ENCODE results near the gene HRH3.

Gene HRH3

DNA sequence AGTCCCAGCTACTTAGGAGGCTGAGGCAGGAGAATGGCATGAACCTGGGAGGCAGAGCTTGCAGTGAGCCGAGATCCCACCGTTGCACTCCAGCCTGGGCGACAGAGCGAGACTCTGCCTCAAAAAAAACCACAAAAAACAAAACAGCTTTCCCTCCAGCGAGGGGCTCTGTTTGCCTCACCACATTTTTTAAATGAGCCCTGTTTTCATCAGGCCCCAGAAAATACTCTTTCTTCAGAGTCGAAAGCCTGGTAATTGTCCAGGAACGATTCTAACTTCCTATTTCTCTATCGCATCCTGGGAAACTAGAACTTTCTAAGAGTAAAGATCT lies 25.0 kb downstream of the HRH3 start:
- DNase-seq = no peak
- H3K9me3 ChIP-seq = no peaks in the 10 kb centered on the region
- H3K27me3 ChIP-seq = no peaks in the 10 kb centered on the region
- TF ChIP-seq, protein P1, sequence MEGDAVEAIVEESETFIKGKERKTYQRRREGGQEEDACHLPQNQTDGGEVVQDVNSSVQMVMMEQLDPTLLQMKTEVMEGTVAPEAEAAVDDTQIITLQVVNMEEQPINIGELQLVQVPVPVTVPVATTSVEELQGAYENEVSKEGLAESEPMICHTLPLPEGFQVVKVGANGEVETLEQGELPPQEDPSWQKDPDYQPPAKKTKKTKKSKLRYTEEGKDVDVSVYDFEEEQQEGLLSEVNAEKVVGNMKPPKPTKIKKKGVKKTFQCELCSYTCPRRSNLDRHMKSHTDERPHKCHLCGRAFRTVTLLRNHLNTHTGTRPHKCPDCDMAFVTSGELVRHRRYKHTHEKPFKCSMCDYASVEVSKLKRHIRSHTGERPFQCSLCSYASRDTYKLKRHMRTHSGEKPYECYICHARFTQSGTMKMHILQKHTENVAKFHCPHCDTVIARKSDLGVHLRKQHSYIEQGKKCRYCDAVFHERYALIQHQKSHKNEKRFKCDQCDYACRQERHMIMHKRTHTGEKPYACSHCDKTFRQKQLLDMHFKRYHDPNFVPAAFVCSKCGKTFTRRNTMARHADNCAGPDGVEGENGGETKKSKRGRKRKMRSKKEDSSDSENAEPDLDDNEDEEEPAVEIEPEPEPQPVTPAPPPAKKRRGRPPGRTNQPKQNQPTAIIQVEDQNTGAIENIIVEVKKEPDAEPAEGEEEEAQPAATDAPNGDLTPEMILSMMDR (IDR thresholded peaks at IDR 0.05; ENCODE audit: low read depth, low read length) = no peak
- H3K4me1 ChIP-seq = no peaks in the 10 kb centered on the region
- peaks cover 53% of the 10 kb centered on the region for H3K36me3 ChIP-seq
- H3K4me3 ChIP-seq (ENCODE audit: low read depth, low read length) = no peak overlapping the region

- Histone ChIP-seq H3K4me1 (no peaks in the 10 kb centered on the region), H3K9me3 (no peaks in the 10 kb centered on the region), H3K4me3 (ENCODE audit: low read depth, low read length) (no peak overlapping the region), H3K36me3 (peaks cover 41% of the 10 kb centered on the region), H3K27me3 (no peaks in the 10 kb centered on the region)
- no peak for DNase-seq
- TF ChIP-seq, protein P1 (IDR thresholded peaks at IDR 0.05; ENCODE audit: low read depth, low read length) = no peak
These were observed 26.7 kb downstream of the HRH3 start for GRCh38 chr20:62193079-62194025.

- Histone ChIP-seq H3K4me3 (ENCODE audit: low read depth, low read length) (no peak overlapping the region), H3K4me1 (no peaks in the 10 kb centered on the region), H3K36me3 (peaks cover 34% of the 10 kb centered on the region), H3K9me3 (no peaks in the 10 kb centered on the region), H3K27me3 (no peaks in the 10 kb centered on the region)
- no peak for DNase-seq
- TF ChIP-seq, protein P1 (IDR thresholded peaks at IDR 0.05; ENCODE audit: low read depth, low read length) = no peak
These were observed 27.4 kb downstream of the HRH3 start for GRCh38 chr20:62192635-62193034.

GRCh38 chr20:62191781-62192559 lies 28.1 kb downstream of the HRH3 start:
- TF ChIP-seq, protein P1 (IDR thresholded peaks at IDR 0.05; ENCODE audit: low read depth, low read length) = no peak
- H3K4me3 ChIP-seq (ENCODE audit: low read depth, low read length) = no peak overlapping the region
- no peak for DNase-seq
- H3K36me3 ChIP-seq = peaks cover 27% of the 10 kb centered on the region
- H3K4me1 ChIP-seq = no peaks in the 10 kb centered on the region
- H3K27me3 ChIP-seq = no peaks in the 10 kb centered on the region
- no peaks in the 10 kb centered on the region for H3K9me3 ChIP-seq

DNA sequence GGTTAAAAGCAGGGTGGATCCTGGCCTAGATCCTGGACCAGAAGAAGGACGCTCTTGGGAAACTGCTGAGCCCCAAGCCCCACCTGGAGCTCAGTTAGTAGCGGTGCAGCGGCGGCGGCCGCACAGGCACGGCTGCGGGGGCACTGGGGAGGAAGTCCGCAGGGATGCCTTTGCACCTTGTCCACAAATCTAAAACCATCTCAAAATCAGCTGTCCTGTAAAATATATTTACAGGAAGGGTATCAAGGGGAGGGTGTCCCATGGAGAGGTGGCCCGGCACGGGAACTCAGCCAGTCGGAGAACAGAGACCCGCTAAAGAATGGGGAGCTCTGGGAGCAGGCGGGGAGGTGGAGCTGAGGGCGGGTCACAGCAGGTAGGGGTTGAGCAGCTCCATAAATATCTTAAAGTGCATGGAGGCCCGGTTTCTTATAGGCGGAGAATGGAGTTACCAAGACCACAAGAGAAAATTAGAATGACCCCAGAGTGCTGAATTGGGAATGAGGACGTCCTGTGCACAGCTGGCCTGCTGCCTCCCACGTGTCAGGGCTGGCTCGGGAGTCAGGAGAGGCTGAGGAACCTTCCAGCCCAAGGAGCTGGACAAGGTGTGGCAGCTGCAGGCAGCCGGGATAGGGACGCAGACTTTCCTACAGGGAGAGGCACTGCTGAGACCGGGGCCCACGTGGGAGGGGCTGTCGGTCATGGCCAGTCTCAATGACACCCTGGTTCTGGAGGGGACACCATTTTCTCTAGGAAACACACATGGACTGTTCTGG lies 29.3 kb downstream of the HRH3 start:
- Histone ChIP-seq H3K36me3 (peaks cover 22% of the 10 kb centered on the region), H3K27me3 (no peaks in the 10 kb centered on the region), H3K9me3 (no peaks in the 10 kb centered on the region), H3K4me3 (ENCODE audit: low read depth, low read length) (no peak overlapping the region), H3K4me1 (no peaks in the 10 kb centered on the region)
- TF ChIP-seq, protein P1 (IDR thresholded peaks at IDR 0.05; ENCODE audit: low read depth, low read length) = no peak
- DNase-seq = no peak
